Mesendoderm (in vitro differentiated cells): ENCODE results near the gene SERTAD3.
A peak's percentile ranks its signal among the peaks of the same experiment; 100 is the strongest.

Source experiments
- DNase-seq: peaks from one replicate; pipeline ENCODE4 v3.0.0; 2013
- H2AK5ac ChIP-seq: 2 replicates; pipeline ENCODE4 v1.6.1; 2013; ENCODE audit warnings: low read length, inconsistent platforms
- H2BK120ac ChIP-seq: 2 replicates; pipeline ENCODE4 v1.6.1; 2013; ENCODE audit warnings: low read depth, mild to moderate bottlenecking, low read length, moderate library complexity, mixed read lengths
- H2BK15ac ChIP-seq: replicated peaks from 2 replicates; pipeline ENCODE4 v1.6.1; 2013; ENCODE audit warnings: low read depth, mild to moderate bottlenecking, moderate library complexity
- H2BK5ac ChIP-seq: 2 replicates; pipeline ENCODE4 v1.6.1; 2013; ENCODE audit warnings: low read length, inconsistent platforms
- H3K18ac ChIP-seq: 2 replicates; pipeline ENCODE4 v1.6.1; 2013; ENCODE audit warnings: mild to moderate bottlenecking, low read length, mixed read lengths
- H3K23ac ChIP-seq: one replicate; pipeline ENCODE4 v1.6.1; 2013; ENCODE audit warnings: low read length
- H3K27ac ChIP-seq: 2 replicates; pipeline ENCODE4 v1.5.1; 2013; ENCODE audit warnings: low read depth, mild to moderate bottlenecking, inconsistent platforms, low read length, moderate library complexity
- H3K27me3 ChIP-seq: 2 replicates; pipeline ENCODE4 v1.6.1; 2013; ENCODE audit warnings: low read length, control low read depth, mild to moderate bottlenecking, inconsistent platforms; ENCODE audit not compliant: insufficient read depth, poor library complexity
- H3K36me3 ChIP-seq: 2 replicates; pipeline ENCODE4 v1.6.1; 2013; ENCODE audit warnings: low read length, inconsistent platforms; ENCODE audit not compliant: control insufficient read depth, insufficient read depth
- H3K4ac ChIP-seq: one replicate; pipeline ENCODE4 v1.6.1; 2013; ENCODE audit warnings: low read depth, mild to moderate bottlenecking, low read length, moderate library complexity
- H3K4me1 ChIP-seq: 2 replicates; pipeline ENCODE4 v1.6.1; 2013; ENCODE audit warnings: low read depth, low read length, inconsistent platforms; ENCODE audit not compliant: control insufficient read depth
- H3K4me2 ChIP-seq: 2 replicates; pipeline ENCODE4 v1.6.1; 2013; ENCODE audit warnings: low read length
- H3K4me3 ChIP-seq: 2 replicates; pipeline ENCODE4 v1.5.1; 2013; ENCODE audit warnings: mild to moderate bottlenecking, low read length
- H3K56ac ChIP-seq: one replicate; pipeline ENCODE4 v1.6.1; 2013; ENCODE audit warnings: low read length
- H3K79me1 ChIP-seq: 2 replicates; pipeline ENCODE4 v1.6.1; 2013; ENCODE audit warnings: low read length, inconsistent platforms
- H3K79me2 ChIP-seq: 2 replicates; pipeline ENCODE4 v1.6.1; 2013; ENCODE audit warnings: mild to moderate bottlenecking, low read length; ENCODE audit not compliant: control insufficient read depth, insufficient read depth
- H3K9ac ChIP-seq: 2 replicates; pipeline ENCODE4 v1.6.1; 2013; ENCODE audit warnings: low read length, inconsistent platforms
- H4K5ac ChIP-seq: one replicate; pipeline ENCODE4 v1.6.1; 2013; ENCODE audit warnings: low read length
- H4K8ac ChIP-seq: one replicate; pipeline ENCODE4 v1.6.1; 2013; ENCODE audit warnings: low read depth, mild to moderate bottlenecking, control low read depth, low read length, moderate library complexity
- WGBS: extraction: QIAGEN DNeasy Blood & Tissue Kit; methylation state at CpG from one replicate; pipeline ENCODE4 v1.1.7; 2013; ENCODE audit warnings: low lambda C conversion rate, missing lambda C conversion rate; ENCODE audit not compliant: insufficient coverage; ENCODE audit errors: extremely low coverage; 5-methylcytosine and 5-hydroxymethylcytosine counted together

Gene SERTAD3

DNA sequence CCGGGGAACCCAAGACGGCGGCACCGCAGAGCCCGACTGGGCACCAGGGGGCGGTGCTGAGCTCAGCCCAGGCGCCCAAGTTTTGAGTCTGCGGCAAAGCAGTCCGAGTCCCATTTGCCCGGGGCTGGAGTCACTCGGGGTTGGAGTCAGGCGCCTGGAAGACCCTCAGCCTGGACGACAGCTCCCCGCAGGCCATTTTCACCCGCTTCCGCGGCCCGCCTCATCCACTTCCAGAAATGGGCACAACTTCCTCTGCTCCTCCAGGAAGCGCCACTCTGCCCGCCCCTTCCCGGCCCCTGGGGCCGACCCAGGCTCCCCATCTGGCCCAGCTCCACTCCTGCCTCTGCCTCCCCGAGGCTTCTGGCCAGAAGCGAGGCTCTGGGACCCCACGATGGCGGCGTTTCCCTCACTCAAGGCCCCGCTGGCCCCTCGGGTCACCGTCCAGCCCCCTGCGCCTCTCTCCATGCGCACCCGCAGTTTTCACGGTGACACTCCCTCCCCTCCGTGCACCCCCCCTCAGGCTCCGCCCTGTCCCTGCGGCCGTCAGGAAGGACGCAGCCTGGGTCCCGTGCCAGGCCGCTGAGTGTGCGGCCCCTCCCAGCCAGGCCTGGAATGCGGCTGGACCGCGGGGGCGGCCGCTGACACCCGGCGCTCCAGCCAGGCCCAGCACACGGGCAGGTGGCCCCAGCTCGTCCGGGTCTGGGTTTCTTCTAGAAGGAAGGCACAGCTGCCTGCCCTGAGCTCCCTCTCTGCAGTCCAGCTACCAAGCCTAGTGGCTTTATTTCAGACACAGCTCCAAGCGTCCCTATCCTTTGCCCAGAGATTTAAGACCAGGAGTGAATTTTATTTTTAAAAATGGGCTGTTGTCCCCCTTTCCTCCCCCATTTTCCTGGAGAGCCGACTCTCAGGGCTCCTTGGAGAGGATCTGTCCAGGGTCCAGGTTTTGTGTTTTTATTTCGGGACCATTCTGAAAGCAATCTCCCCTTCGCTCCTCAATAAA lies 23.1 kb downstream of the SERTAD3 start:
- Histone ChIP-seq H3K27me3 (no peaks in the 10 kb centered on the region), H2AK5ac (no peak overlapping the region), H3K36me3 (peaks cover 2% of the 10 kb centered on the region), H3K4me3 (peak overlapping the region; percentile 58), H2BK15ac (no peak overlapping the region), H3K4me2 (peak overlapping the region; percentile 94), H3K23ac (peak overlapping the region; percentile 80), H3K4ac (peak overlapping the region; percentile 74), H3K4me1 (no peaks in the 10 kb centered on the region), H3K18ac (peak overlapping the region; percentile 52), H3K56ac (peak overlapping the region; percentile 94), H2BK120ac (no peak overlapping the region), H4K5ac (no peak overlapping the region), H3K79me2 (no peaks in the 10 kb centered on the region), H3K9ac (peak overlapping the region; percentile 94), H2BK5ac (peak overlapping the region; percentile 84), H3K79me1 (peaks cover 2% of the 10 kb centered on the region), H3K27ac (peak overlapping the region; percentile 99), H4K8ac (peak overlapping the region; percentile 28)
- no CpG with 5 or more reads among the region's 56 CpGs for WGBS
- DNase-seq, result peak; percentile 93

DNA sequence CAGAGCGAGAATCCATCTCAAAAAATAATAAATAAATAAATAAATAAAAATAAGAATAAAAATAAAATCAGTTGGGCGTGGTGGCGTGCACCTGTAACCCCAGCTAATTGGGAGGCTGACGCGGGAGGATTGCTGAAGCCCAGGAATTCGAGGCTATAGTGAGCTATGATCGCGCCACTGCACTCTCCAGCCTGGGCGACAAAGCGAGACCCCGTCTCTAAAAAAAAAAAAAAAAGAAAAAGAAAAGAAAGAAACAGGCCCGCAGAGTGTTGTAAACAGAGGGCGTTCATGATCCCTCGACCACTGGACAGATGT lies 23.7 kb downstream of the SERTAD3 start:
- no peak overlapping the region for H3K4ac ChIP-seq
- no CpG with 5 or more reads among the region's 14 CpGs for whole genome bisulfite sequencing
- H2BK5ac ChIP-seq, result no peak overlapping the region
- H3K4me1 ChIP-seq, result no peaks in the 10 kb centered on the region
- H3K79me2 ChIP-seq, result no peaks in the 10 kb centered on the region
- H2BK15ac ChIP-seq, result no peak overlapping the region
- H3K18ac ChIP-seq, result peak overlapping the region; percentile 52
- no peak overlapping the region for H4K8ac ChIP-seq
- H3K27ac ChIP-seq, result peak overlapping the region; percentile 99
- no peak overlapping the region for H3K9ac ChIP-seq
- H2AK5ac ChIP-seq, result no peak overlapping the region
- H3K23ac ChIP-seq, result no peak overlapping the region
- H4K5ac ChIP-seq, result no peak overlapping the region
- peaks cover 2% of the 10 kb centered on the region for H3K79me1 ChIP-seq
- H3K27me3 ChIP-seq, result no peaks in the 10 kb centered on the region
- peaks cover 2% of the 10 kb centered on the region for H3K36me3 ChIP-seq
- H3K4me3 ChIP-seq, result no peak overlapping the region
- no peak overlapping the region for H3K56ac ChIP-seq
- H3K4me2 ChIP-seq, result no peak overlapping the region
- no peak for DNase-seq
- H2BK120ac ChIP-seq, result no peak overlapping the region

DNA sequence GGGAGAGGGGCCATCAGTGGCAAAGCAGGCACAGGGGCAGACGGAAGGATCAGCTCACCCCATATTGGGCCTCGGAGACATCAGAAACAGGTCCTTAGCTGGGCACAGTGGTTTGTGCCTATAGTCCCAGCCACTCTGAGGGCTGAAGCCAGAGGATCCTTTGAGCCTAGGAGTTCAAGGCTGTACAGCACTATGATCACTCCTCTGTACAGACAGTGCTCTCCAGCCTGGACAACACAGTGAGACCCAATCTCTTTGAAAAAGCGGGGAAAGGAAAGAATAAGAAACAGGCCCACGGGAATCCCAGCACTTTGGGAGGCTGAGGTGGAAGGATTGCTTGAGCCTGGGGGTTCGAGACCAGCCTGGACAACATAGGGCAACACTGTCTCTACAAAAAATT lies 24.4 kb downstream of the SERTAD3 start:
- no peak overlapping the region for H3K4me2 ChIP-seq

DNA sequence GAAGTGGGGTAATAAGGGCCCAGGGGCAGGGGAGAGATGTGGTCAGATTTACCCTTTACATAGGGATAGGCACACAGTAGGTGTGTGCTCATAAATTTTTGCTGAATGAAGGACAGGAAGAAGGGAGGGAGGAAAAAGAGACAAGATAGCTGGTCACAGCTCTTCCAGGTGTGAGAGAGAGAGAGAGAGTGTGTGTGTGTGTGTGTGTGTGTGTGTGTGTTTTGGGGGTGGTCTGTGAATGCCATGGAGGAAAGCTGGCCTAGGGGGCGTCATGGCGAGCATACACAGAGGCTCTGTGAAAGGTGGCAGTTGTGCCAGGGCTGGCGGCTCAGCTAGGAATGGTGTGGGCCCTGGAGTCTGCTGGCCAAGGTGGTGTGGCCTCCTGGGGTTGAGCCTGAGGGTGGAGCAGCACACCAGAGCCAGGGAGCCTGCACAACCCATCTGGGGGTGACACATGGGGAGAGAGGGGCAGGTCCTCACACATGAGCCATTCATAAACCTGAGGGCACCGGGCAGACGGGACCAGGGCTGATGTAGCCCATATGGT lies 25.0 kb downstream of the SERTAD3 start:
- no peak overlapping the region for H3K9ac ChIP-seq
- no peak overlapping the region for H2BK15ac ChIP-seq
- no peak overlapping the region for H2BK5ac ChIP-seq
- H3K27me3 ChIP-seq, result no peaks in the 10 kb centered on the region
- DNase-seq, result no peak
- no peak overlapping the region for H3K56ac ChIP-seq
- peaks cover 2% of the 10 kb centered on the region for H3K36me3 ChIP-seq
- no peaks in the 10 kb centered on the region for H3K4me1 ChIP-seq
- H4K8ac ChIP-seq, result no peak overlapping the region
- no peaks in the 10 kb centered on the region for H3K79me2 ChIP-seq
- WGBS, result no CpG with 5 or more reads among the region's 5 CpGs
- H3K4ac ChIP-seq, result no peak overlapping the region
- no peak overlapping the region for H3K18ac ChIP-seq
- no peak overlapping the region for H4K5ac ChIP-seq
- H3K27ac ChIP-seq, result no peak overlapping the region
- H3K4me3 ChIP-seq, result no peak overlapping the region
- no peak overlapping the region for H2BK120ac ChIP-seq
- H3K4me2 ChIP-seq, result no peak overlapping the region
- no peak overlapping the region for H2AK5ac ChIP-seq
- no peak overlapping the region for H3K23ac ChIP-seq
- H3K79me1 ChIP-seq, result peaks cover 2% of the 10 kb centered on the region

More for the DNA sequence above, 24.4 kb downstream of the SERTAD3 start:
- H3K9ac ChIP-seq, result no peak overlapping the region
- H2BK15ac ChIP-seq, result no peak overlapping the region
- peaks cover 2% of the 10 kb centered on the region for H3K36me3 ChIP-seq
- no peak overlapping the region for H2AK5ac ChIP-seq
- no peak overlapping the region for H2BK120ac ChIP-seq
- no peak overlapping the region for H3K18ac ChIP-seq
- H3K4me1 ChIP-seq, result no peaks in the 10 kb centered on the region
- no peak overlapping the region for H2BK5ac ChIP-seq
- no peak overlapping the region for H4K8ac ChIP-seq
- no peak overlapping the region for H3K23ac ChIP-seq
- no peak overlapping the region for H3K27ac ChIP-seq
- no peak overlapping the region for H3K56ac ChIP-seq
- no peak overlapping the region for H4K5ac ChIP-seq
- WGBS, result no CpG with 5 or more reads among the region's 5 CpGs
- H3K4me3 ChIP-seq, result no peak overlapping the region
- H3K4ac ChIP-seq, result no peak overlapping the region
- H3K79me2 ChIP-seq, result no peaks in the 10 kb centered on the region
- peaks cover 2% of the 10 kb centered on the region for H3K79me1 ChIP-seq
- no peak for DNase-seq
- no peaks in the 10 kb centered on the region for H3K27me3 ChIP-seq

DNA sequence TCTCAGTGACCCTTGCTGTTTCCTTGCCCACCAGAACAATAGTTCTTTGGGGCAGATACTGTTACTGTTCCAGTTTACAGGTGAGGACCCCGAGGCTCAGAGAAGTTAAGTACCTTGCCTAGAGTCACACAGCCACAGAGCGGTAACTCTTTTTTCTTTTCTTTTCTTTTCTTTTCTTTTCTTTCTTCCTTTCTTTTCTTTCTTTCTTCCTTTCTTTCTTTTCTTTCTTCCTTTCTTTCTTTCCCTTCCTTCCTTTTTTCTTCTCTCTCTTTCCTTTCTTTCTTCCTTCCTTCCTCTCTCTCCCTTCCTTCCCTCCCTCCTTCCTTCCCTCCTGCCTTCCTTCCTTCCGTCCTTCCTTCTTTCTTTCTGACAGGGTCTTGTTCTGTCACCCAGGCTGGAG lies 26.1 kb downstream of the SERTAD3 start:
- no peak overlapping the region for H2AK5ac ChIP-seq
- H2BK15ac ChIP-seq, result no peak overlapping the region
- no peak overlapping the region for H2BK120ac ChIP-seq
- no peak overlapping the region for H3K4me3 ChIP-seq
- WGBS, result no CpG with 5 or more reads among the region's 3 CpGs
- H3K9ac ChIP-seq, result no peak overlapping the region
- H4K8ac ChIP-seq, result no peak overlapping the region
- H3K27ac ChIP-seq, result no peak overlapping the region
- no peaks in the 10 kb centered on the region for H3K79me2 ChIP-seq
- H2BK5ac ChIP-seq, result no peak overlapping the region
- H3K36me3 ChIP-seq, result peaks cover 2% of the 10 kb centered on the region
- no peak overlapping the region for H3K18ac ChIP-seq
- peaks cover under 1% of the 10 kb centered on the region for H3K79me1 ChIP-seq
- H3K4me2 ChIP-seq, result no peak overlapping the region
- H3K27me3 ChIP-seq, result no peaks in the 10 kb centered on the region
- H3K56ac ChIP-seq, result no peak overlapping the region
- H4K5ac ChIP-seq, result no peak overlapping the region
- no peak overlapping the region for H3K4ac ChIP-seq
- DNase-seq, result no peak
- H3K23ac ChIP-seq, result no peak overlapping the region
- H3K4me1 ChIP-seq, result no peaks in the 10 kb centered on the region
